ENCODE results near the gene BCAP29. TPM values are rescaled to one million over a fixed set of nuclear protein-coding genes. Genes with fewer than 3 reads are reported as not detected.

BCAP29 gene
- total RNA-seq, 2 experiments from 2014 or later = 24.0 to 27.7 TPM

- ChIA-PET POLR2A (no interaction called here), CTCF (no interaction called here)
- no peak for TF ChIP-seq CTCF (IDR thresholded peaks at IDR 0.05)
- H3K27me3 Mint-ChIP-seq = no peaks in the 10 kb centered on the region
- no peak for DNase-seq
- intact Hi-C loops (cut with micrococcal nuclease) = no loop called here
- H3K4me1 Mint-ChIP-seq (ENCODE audit: low read depth) = no peaks in the 10 kb centered on the region
- no peak overlapping the region for H3K4me3 Mint-ChIP-seq
- no peak for ATAC-seq
- H3K36me3 Mint-ChIP-seq (ENCODE audit: low read depth) = peaks cover 16% of the 10 kb centered on the region
- no peak overlapping the region for H3K27ac Mint-ChIP-seq
- H3K9me3 Mint-ChIP-seq = no peaks in the 10 kb centered on the region
Observed at GRCh38 chr7:107610323-107610722, 30.3 kb downstream of the BCAP29 start.

- Mint-ChIP-seq H3K27me3 (no peaks in the 10 kb centered on the region), H3K4me3 (no peak overlapping the region), H3K4me1 (ENCODE audit: low read depth) (no peaks in the 10 kb centered on the region), H3K36me3 (ENCODE audit: low read depth) (peaks cover 20% of the 10 kb centered on the region), H3K27ac (no peak overlapping the region), H3K9me3 (no peaks in the 10 kb centered on the region)
- no peak for TF ChIP-seq CTCF (IDR thresholded peaks at IDR 0.05)
- ATAC-seq (no peak), DNase-seq (no peak)
- intact Hi-C loops (cut with micrococcal nuclease) = no loop called here
- CTCF ChIA-PET = no interaction called here
- POLR2A ChIA-PET = no interaction called here
Observed at GRCh38 chr7:107613439-107613838, 33.4 kb downstream of the BCAP29 start.

- CTCF ChIA-PET = no interaction called here
- TF ChIP-seq CTCF (IDR thresholded peaks at IDR 0.05) = no peak
- Mint-ChIP-seq H3K27me3 (no peaks in the 10 kb centered on the region), H3K36me3 (ENCODE audit: low read depth) (peaks cover 18% of the 10 kb centered on the region), H3K9me3 (no peaks in the 10 kb centered on the region), H3K4me1 (ENCODE audit: low read depth) (no peaks in the 10 kb centered on the region), H3K4me3 (no peak overlapping the region), H3K27ac (no peak overlapping the region)
- ATAC-seq (no peak), DNase-seq (no peak)
- intact Hi-C loops (cut with micrococcal nuclease) = no loop called here
- POLR2A ChIA-PET = no interaction called here
Observed at GRCh38 chr7:107613948-107614347, 33.9 kb downstream of the BCAP29 start.

GRCh38 chr7:107614425-107614824 lies 34.4 kb downstream of the BCAP29 start:
- no peaks in the 10 kb centered on the region for H3K4me1 Mint-ChIP-seq (ENCODE audit: low read depth)
- H3K36me3 Mint-ChIP-seq (ENCODE audit: low read depth) = peaks cover 18% of the 10 kb centered on the region
- no peak for TF ChIP-seq CTCF (IDR thresholded peaks at IDR 0.05)
- H3K4me3 Mint-ChIP-seq = no peak overlapping the region
- DNase-seq (no peak), ATAC-seq (no peak)
- no peak overlapping the region for H3K27ac Mint-ChIP-seq
- ChIA-PET POLR2A (no interaction called here), CTCF (no interaction called here)
- no peaks in the 10 kb centered on the region for H3K27me3 Mint-ChIP-seq
- H3K9me3 Mint-ChIP-seq = no peaks in the 10 kb centered on the region
- intact Hi-C loops (cut with micrococcal nuclease) = no loop called here

GRCh38 chr7:107615910-107616680 lies 36.0 kb downstream of the BCAP29 start:
- ChIA-PET POLR2A (no interaction called here), CTCF (no interaction called here)
- H3K4me1 Mint-ChIP-seq (ENCODE audit: low read depth) = no peaks in the 10 kb centered on the region
- H3K27ac Mint-ChIP-seq = no peak overlapping the region
- DNase-seq = no peak
- H3K36me3 Mint-ChIP-seq (ENCODE audit: low read depth) = peaks cover 18% of the 10 kb centered on the region
- ATAC-seq = no peak
- no peaks in the 10 kb centered on the region for H3K27me3 Mint-ChIP-seq
- TF ChIP-seq CTCF (IDR thresholded peaks at IDR 0.05) = no peak
- H3K4me3 Mint-ChIP-seq = no peak overlapping the region
- no peaks in the 10 kb centered on the region for H3K9me3 Mint-ChIP-seq
- intact Hi-C loops (cut with micrococcal nuclease) = no loop called here

All from activated CD8-positive, alpha-beta T cell treated with anti-CD3 and anti-CD28 coated beads for 36 hours (primary cell).